Measurements from ENCODE around the gene OBP2B. TPM values are rescaled to one million over a fixed set of nuclear protein-coding genes. Genes with fewer than 3 reads are reported as not detected.
"Not testable (repeated sequence)": the region's sequence is repeated elsewhere in the genome, so short reads cannot be mapped to it uniquely, and the experiment has no call there.

OBP2B gene
- total RNA-seq, 1 experiment from 2014 or later = not detected

DNA sequence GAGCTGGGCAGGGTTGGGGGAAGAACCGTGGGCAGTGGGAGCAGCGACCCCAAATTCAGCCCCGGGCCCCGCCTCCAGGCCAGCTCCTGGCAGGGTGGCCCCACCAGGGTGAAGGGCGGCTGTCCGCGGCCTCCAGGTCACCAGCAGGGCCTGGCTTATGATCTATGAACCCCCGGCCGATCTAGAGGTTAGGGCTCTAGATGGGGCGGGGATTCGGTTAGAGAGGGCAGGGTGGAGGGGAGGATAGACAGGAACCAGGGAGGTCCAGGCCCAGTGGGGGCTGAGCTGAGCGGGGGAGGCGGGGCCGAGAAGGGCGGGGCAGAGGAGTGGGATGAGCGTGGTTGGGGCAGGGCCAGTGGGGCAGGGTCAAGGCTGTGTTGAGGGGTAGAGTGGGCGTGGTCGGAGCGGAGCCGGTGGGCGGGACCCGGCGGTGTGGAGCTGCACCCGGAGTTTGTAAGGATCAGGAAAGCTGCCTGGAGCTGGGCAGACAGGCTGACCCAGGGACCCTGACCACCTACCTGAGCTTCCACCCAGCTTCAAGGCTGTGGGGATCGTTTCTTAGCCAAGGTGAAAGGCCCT is 29.3 kb upstream of the OBP2B start:
- peak; percentile 73 for DNase-seq (ENCODE audit: low read depth)

DNA sequence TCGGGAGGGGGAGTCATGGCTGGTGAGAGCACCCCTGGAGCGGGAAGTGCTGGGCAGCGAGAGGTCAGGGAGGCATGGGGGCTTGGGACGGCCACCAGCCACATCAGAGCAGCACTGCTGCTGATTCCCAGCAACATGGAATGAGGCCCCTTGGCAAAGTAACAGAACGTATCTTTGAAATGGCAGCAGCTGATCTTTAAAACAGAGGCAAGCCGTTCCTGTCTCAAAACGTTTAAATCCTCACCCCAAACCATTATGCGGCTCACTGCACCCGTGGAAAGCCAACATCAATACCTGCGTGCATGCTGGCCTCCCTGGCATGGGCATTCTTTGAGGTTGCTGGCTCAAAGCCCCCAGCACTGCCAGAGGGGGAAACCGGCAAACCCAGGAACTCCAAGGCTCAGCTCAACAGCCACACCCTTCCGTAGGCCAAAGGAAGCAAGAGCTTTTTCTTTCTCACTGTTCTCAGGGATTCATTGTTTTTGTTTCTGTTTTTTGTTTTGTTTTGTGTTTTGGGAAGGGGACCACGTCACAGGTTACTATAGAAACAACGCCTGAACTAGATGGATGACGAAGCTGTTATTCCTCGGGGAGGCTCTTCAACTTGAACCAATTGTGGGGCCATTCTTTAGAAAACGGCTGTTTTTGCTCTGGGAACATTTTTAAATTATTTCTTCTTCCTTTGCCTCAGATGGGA is 28.1 kb upstream of the OBP2B start:
- peak; percentile 46 for DNase-seq (ENCODE audit: low read depth)

DNA sequence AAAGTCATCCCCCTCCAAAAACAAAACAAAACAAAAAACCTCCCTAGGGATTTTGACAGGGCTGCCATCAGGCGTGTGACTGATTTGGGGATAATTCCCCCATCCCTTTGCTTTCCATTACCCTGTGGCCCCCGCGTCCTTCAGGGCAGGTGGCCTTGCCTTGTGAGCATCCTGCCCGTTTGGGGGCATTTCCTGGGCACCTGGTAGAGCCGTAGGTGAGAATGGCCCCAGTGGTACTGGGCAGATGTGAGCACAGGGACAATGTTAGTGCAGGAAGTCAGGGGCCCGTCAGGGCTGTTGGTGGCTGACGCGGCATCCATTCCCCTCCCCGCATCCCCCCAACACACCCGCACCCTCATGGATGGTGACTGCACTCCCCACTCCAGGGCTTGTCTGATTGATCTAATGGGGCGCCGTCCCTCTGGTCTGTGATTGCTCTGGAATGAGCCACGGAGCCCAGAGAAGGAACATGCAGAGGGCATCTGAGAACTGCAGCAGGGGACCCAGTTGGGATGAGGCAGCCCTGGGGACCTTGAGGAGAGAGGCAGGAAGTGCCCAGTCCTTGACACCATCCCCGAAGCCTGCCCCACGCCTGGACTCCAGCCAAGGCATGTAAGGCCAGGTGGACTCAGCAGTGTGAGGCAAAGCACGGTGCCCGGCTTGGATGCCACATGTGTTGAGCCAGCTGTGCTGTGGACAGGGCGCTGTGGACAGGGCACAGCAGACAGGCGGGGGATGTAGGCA is 27.4 kb upstream of the OBP2B start:
- peak; percentile 36 for DNase-seq (ENCODE audit: low read depth)

DNA sequence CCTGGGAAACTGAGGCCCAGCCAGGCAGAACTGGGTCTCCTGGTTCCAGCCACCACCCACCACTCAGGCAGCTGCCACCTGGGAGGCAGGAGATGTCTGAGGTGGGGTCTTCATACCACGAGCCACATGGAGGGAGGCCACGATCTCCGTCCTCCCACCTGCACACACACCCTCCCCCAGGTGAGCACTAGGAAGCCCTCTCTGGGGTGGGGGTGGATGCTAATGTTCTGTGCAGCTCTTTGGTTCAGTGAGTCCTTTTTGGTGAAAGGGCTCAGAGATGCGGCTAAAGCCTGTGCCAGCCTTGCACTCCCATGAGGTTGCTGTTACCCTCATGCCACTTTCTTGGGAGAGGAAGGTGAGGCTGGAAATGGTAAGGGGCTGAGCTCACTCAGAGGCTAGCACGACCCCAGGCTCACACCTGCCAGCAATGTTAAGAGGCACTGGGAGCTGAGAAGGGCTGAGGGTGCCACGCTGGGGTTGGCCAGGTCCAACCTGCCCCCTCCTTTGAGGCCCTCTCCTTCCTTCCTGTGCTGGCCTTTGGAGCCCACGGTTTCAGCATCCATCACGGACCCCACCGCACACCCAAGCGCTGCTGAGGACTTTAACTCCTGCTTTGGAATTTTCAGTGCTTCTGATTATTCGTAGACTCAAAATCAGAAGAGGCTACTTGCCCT is 26.6 kb upstream of the OBP2B start:
- no peak for DNase-seq (ENCODE audit: low read depth)

DNA sequence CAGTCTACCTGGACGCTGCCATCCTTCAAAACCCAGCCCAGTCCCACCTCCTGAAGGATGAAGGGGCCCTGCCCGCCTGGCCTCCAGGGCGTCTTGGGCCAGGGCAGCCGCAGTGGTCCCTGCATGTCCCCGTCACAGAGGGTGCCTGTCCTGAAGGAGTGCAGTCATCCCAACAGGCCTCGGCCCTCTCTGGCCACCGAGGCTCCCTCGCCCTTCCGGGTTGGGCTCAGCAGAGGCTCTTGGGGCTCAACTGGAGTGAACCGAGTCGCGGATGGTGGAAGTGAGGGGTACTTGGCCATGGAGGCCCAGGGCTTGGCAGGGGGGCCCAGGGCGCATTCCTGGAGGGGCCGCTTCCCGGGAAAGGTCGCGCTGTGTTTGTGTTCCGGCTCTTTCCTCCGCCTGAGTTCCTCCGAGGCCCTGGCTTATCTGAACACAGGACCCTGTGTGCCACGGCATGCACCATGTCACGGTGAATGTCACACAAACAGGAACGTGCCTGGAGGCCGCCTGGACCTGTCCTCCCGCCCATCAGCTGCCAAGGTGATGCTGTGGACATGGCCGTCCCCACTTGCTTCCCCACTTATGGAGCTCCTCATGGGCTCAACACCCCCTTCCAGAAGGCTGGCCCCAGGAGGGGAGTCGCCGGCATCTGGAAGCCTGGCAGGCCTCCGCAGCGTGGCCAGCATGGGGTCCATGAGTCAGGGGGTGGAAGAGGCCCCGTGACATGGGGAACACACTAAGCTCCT is 25.7 kb upstream of the OBP2B start:
- no peak for DNase-seq (ENCODE audit: low read depth)

DNA sequence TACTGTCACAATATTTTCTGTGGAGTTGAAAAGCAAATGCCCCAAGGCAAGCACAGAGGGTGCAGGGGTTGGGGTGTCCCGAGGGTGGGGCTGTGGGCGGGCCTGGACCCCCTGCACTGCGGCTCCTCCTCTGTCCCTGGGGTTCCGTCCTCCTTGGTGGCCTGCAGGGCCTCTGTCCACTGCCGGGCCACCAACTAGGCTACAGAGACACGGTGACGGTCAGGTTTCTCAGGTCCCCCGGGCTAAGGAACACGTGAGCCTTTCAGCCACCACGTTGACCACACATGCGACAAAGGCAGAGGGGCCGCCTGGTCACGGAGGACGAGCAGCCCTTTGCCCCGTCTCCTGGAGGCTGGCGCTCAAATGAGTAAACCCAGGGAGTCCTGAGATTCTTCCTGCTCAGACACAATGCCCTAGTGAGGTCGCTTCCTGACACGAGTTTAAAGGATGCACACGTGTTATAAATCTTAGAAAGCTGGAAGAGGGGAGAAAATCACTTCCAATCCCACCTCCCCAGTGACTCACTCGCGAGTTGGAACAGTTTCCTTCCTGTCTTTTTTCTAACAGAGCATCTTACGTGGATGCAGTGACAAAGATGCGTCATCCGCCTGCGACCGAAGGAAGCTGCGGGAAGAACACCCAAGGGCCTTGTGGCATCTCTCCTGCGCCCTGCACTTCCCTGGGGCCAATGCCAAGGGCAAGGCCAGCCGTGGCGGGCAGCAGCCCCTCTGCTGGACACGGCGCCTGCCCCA is 24.8 kb upstream of the OBP2B start:
- no peak for DNase-seq (ENCODE audit: low read depth)

DNA sequence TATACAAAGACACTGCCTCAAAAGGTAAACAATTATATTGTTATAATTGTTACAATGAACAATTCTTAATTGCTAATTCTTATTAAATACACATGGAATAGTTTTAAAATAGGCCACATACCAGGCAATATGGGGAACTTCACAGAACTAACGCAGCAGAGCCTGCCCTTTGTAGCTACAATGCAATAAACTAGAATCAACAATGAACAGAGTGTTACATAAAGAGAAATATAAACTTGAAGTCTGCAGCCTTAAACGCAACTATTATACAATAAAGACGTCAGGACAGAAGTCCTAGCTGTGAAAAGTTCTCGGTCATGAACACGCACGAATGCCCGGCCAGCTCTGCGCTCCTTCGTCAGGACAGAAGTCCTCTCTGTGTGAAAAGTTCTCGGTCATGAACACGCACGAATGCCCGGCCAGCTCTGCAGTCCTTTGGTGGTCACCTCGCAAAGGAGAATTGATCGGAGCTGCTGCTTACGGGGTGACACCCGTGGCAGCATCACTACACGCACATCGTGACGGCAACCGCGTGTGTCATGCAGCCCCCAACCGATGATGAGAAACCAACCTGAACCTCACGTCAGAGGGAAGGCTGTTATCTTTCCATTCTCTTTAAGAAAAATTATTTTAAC is 23.0 kb upstream of the OBP2B start:
- DNase-seq (ENCODE audit: low read depth) = not testable (repeated sequence)

DNA sequence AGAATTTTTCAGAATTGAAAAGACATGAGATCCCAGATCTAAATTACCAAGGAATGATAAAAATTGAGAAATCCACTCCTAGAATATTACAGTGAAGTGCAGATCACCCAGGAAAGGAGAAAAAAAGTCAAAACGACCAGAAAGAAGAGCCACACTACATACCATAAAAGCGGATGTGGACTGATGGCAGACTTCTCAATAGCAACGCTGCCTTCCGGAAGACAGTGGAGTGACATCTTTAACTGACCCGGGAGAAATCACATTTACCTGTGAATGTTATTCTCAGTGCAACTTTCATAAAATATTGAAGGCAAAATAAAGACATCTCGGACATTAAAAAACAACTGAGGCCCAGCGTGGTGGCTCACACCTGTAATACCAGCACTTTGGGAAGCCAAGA is 21.5 kb upstream of the OBP2B start:
- not testable (repeated sequence) for DNase-seq (ENCODE audit: low read depth)

DNA sequence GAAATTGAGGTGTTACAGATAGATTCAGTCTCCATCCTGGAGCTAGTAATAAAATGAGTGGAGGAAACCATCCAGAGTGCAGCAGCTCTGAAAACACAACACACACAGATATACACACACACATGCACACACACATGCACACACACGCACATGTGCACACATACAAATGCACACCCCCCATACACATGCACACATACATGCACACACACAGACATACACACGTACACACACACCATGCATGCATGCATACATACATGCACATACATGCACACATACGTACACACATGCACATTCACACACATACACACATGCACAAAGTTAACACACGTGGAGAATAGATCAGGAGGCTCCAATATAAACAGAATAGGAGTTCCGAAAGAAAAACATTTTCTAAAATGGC is 21.0 kb upstream of the OBP2B start:
- no peak for DNase-seq (ENCODE audit: low read depth)

DNA sequence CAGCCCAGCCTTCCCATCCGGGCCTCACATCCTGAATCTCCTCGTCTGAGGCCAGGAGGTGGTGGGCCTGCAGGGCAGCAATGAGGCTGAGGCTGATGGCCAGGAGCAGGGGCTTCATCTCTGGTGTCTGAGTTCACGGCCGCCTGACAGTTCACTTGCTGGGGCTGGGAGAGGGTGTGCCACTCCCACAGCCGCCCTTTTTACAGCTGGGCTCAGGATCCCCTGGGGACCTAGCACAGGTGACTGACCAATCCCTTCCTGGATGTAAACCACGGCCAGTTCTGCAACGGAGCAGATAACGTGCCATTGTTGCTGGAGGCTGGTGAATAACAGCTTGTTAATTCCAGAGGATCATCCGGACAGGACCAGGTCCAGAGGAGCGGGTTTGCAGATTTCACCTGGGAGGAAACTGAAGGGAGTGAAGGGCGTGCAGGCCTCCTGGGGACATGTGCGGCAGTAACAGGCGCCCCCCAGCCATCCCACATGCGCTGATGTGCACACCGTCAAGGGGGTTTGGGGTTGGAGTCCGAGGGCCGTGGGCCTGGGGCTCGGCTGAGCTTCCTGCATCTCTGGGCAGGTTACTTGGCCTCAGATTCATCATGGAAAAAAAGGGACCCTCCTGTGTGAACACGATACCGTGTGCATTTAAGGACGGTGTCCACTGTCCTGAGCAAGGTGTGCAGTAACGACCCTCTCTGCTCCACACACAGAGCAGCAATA is 19.6 kb upstream of the OBP2B start:
- DNase-seq (ENCODE audit: low read depth) = not testable (repeated sequence)

DNA sequence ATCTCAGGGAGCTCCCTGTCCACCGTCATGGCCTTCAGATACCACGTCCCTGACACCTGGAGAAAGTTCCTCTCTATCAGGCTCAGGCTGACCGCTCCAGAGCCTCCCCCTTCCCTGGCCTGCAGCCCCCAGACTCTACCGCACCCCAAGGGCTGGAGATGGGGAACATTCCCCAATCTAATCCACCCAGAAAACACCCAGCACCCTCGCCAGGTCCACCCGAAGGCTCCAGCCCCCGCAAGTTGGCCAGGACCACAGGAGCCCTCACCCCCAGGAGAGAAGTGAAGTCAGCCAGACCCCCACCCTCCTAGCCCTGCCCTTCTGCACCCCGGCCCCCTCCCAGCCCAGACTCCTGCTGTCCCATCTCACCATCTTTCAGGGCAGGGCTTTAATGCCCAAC is 18.9 kb upstream of the OBP2B start:
- not testable (repeated sequence) for DNase-seq (ENCODE audit: low read depth)

DNA sequence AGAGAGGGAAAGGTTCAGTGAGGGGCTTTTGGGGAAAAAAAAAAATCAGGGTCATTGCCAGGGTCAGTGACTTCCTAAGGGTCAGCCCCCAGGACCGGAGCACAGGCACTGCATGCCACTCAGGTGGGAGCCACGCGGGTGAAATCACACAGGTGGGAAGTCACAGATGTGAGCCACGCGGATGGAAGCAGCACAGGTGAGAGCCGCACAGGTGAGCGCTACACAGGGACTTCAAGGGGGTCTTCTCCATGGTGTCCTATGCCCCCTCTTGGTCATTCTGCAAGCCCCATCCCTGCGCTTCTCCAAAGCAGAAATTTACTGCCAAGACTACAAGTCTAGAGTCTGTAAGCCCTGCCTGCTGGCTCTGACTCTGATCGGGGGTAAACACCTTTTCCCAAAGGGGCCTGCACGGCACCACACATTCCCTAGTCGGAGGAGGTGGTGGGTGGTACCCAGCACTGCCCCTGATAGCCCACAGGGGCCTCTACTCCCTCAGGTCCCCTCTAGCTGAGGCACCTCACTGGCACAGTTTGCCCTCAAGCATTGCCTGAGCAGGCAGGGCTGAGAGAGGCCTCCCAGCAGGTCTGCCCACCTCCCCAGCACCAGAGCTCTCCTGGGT is 18.3 kb upstream of the OBP2B start:
- no peak for DNase-seq (ENCODE audit: low read depth)

DNA sequence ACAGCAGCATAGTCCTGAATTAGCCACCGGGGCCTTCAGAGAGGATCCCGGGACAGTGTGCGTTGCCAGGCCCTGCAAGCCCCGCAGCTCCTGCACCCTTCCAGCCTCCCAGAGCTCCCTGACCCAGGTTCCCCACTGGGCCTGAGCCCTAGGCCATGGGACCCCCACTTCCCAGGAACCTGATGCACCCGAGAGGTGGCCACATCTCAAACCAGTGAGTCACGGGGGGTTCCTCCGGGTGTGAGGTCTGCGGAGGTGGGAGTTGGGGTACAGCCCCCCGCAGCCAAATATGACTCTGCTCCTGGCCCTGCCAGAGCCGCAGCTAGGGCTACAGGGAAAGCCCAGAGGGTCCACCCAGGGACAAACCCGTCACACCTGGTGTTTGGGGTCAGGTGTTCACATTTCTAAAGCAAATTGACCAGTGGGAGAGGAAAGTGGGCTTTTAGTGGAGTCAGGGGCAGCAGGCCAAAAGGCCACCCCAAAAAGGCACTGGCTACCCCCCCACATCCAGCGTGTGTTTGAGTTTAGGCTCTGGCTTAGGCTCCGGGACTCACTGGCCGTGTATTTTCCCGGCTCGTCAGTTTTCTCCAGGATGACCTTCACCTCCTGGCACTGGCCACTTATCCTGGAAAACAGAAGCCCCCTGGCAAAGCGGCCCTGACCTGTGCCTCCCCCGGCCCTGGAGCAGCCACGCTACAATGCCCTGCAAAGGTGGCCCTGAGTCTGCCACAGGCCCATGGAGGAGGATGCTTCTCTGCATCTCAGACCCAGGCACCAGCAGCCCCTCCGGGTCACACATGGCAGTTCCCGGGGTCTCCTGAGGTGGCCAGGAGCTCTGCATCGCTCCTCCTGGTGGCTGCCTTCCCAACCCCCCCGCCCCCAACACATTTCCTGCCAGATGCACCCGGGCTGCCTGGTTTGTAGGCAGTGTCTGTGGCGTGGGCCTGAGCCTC is 17.4 kb upstream of the OBP2B start:
- DNase-seq (ENCODE audit: low read depth) = no peak

DNA sequence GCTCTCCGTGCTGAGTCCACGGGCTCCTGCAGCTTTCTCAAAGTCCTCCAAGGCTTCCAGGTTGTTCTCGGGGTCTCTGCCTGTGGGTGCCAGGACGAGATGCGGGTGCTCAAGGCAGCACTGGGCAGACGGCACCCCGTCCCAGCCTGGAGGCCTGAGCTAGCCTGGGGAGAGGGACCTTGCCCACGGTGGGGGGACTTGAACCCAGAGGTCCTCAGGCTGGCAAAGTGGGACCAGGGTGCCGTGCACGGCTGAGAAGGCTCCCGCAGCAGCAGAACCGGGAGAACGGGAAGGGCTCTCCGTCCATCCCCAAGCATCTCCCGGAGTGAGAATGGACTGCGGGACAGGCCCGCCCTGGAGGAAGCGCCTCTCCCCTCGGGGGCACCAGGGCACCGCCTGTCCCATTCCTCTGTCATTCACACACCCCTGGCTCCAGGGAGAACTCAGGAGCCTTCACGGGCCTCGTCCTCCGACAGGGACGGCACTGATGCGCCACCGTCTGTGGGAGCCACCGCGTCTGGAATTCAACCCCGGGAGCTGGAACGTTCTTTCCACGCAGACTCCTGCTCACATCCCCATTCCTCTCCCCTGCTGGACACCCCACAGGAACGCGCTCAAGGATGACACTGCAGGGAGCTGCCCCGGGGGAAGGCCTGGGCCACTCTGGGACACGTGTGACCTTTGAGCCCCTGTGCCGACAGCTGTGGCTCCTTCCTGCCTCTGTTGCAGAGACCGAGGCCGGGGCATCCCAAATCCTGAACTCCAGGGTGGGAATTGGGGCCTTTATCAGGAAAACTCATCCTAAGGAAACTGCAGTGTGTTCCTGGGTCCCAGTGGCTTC is 16.3 kb upstream of the OBP2B start:
- no peak for DNase-seq (ENCODE audit: low read depth)

DNA sequence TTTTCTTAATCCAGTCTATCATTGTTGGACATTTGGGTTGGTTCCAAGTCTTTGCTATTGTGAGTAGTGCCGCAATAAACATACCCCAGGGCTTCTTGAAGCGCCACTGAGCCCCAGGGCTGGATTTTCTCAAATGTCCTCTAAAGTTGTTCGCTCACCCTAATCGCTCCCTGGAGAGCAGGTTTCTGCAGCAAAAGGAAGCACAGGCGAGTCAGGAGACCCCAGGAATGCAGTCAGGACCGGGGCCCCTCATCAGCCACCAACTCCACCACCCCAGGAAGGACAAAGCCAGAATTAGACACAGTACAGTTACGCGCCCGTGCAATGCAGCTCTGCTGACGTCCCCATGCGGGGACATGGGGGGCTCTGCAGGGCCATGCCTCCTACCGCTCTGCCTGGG is 15.7 kb upstream of the OBP2B start:
- no peak for DNase-seq (ENCODE audit: low read depth)

DNA sequence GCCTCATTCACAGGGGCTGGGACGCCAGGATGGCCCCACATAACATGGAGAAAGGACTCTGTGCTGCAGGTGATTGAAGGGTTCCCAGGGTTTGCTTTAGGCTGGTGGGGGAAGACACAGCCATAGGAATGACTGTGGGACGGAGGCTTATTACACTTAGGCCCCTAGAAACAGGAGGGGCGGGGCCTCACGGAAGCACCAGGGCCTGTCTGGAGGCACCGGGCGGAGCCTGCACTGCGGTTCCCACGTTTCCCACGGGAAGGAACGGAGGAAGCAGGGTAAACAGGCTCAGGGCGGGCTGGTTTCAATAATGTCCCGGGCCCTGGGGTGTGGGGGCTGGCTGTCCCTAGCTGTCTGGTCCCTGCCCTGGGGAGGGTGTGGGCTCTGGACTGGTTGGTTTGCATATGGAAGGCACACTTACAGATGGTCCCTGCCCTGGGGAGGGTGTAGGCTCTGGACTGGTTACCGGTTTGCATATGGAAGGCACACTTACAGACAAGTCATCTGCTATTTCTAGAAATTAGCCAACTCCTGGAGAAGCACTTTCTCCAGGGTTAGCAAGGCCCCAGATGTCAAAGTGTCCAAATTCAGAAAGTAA is 14.2 kb upstream of the OBP2B start:
- peak; percentile 53 for DNase-seq (ENCODE audit: low read depth)

DNA sequence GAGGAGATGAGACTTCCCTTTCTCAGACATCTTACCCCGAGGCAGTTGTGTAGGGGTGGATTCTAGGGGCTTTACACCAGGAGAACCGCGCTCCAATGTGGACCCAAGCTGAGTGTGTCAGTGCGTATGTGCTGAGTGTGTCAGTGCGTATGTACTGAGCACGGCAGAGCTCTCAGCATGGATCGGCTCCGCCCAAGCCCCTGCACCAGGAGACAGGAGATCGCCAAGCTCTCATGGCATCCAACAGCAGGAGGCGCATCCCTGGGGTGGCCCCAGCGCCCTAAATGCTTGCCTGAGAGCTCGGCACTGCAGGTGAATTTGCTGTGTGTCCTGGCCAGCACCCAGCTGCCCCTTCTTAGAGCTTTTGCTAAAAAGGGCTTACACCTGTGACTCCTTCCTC is 12.9 kb upstream of the OBP2B start:
- not testable (repeated sequence) for DNase-seq (ENCODE audit: low read depth)

Measured in Daoy (cell line).